ENCODE data around the gene SPECC1L. TPM values are rescaled to one million over a fixed set of nuclear protein-coding genes. Genes with fewer than 3 reads are reported as not detected.

SPECC1L gene
- total RNA-seq, 1 experiment from 2014 or later, result 40.8 TPM

DNA sequence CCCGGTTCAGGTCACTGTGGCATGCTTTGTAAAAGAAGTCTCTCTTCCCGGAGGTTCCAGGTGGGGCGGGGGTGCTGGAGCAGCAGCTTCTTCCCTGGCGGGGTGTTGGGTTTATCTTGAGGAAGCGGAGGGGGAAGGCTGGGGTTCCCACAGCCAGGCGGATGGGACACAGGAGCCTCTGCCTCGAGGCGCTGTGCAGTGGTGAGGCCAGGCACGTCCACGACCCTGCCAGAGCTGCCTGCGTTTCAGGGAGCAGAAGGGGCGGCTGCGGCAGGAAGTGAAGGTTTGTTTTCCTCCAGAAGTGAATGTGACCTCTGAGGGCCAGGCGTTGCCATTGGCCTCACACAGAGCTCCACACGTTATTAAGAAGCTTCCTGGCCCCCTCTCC, 136.6 kb downstream of the SPECC1L start:
- no peak overlapping the region for H3K9ac ChIP-seq (ENCODE audit: low read length)
- intact Hi-C loops (cut with micrococcal nuclease), result no loop called here
- TF ChIP-seq CEBPB (IDR thresholded peaks at IDR 0.05; ENCODE audit: low read depth) (no peak), EZH2 (IDR thresholded peaks at IDR 0.05) (no peak), CTCF (IDR thresholded peaks at IDR 0.05 in 2 of 3, conservative IDR thresholded peaks at IDR 0.05 in 1 of 3; ENCODE audit: borderline replicate concordance in 1 of 3, insufficient read depth in 1 of 3, low read depth in 2 of 3, low read length in 2 of 3) (no peak), POLR2A (IDR thresholded peaks at IDR 0.05; ENCODE audit: borderline replicate concordance, extremely low read depth, insufficient read depth, insufficient read length) (no peak), ATF3 (IDR thresholded peaks at IDR 0.05) (no peak), ZFX (IDR thresholded peaks at IDR 0.05) (no peak), TCF7L2 (IDR thresholded peaks at IDR 0.05; ENCODE audit: borderline replicate concordance, extremely low read depth, insufficient read depth, insufficient read length) (no peak), POLR2AphosphoS5 (IDR thresholded peaks at IDR 0.05; ENCODE audit: low read depth, low read length) (no peak), FOSL1 (IDR thresholded peaks at IDR 0.05; ENCODE audit: low read depth) (no peak)
- no peak overlapping the region for H3K4me3 ChIP-seq (replicated peaks in 1 of 2; ENCODE audit: low read depth in 1 of 2, low read length in 2 of 2)
- H3K9me2 ChIP-seq (ENCODE audit: insufficient read depth), result no peaks in the 10 kb centered on the region
- no peaks in the 10 kb centered on the region for H3K9me3 ChIP-seq (ENCODE audit: control insufficient read depth in 1 of 2, insufficient read depth in 1 of 2, low read depth in 1 of 2, low read length in 2 of 2)
- no peak overlapping the region for H3K27ac ChIP-seq (ENCODE audit: low read depth, low read length)
- no TSS peak for BruUV-seq (replicated peaks)
- no peaks in the 10 kb centered on the region; the same call in 1 of the 2 replicates for H3K79me2 ChIP-seq (ENCODE audit: insufficient read depth, low read length)
- DNase-seq (ENCODE audit: low read depth, low spot score), result no peak
- H3K4me2 ChIP-seq (ENCODE audit: low read length), result no peak overlapping the region
- ChIA-PET POLR2A (no interaction called here), RAD21 (ENCODE audit: low non-redundant PET in 1 of 2, low total read pairs in 2 of 2, uncharacterized antibody in 2 of 2, unreplicated experiment in 2 of 2) (no interaction called here), CTCF (no interaction called here)
- no peak overlapping the region for H2AFZ ChIP-seq (ENCODE audit: low read depth, low read length, poor library complexity, severe bottlenecking)
- H3K4me1 ChIP-seq (ENCODE audit: control insufficient read depth in 1 of 2, insufficient read depth in 2 of 2, low read length in 2 of 2), result peaks cover 16 to 24% of the 10 kb centered on the region in 2 experiments
- H3K27me3 ChIP-seq (ENCODE audit: insufficient read depth, low read length), result no peaks in the 10 kb centered on the region
- no peak for ATAC-seq
- H3K36me3 ChIP-seq (ENCODE audit: control insufficient read depth in 1 of 2, insufficient read depth in 2 of 2, low read length in 2 of 2), result peaks cover 0 to 11% of the 10 kb centered on the region in 2 experiments; a peak in 2 of 4 replicates
- H4K20me1 ChIP-seq (ENCODE audit: insufficient read depth), result peaks cover 10% of the 10 kb centered on the region
